NCI-H187 (cell line): ENCODE data around the gene DENND5B.
"Not testable (repeated sequence)": the region's sequence is repeated elsewhere in the genome, so short reads cannot be mapped to it uniquely, and the experiment has no call there.

Experiments
- DNase-seq, 2 experiments: peaks; one replicate each; lab custom pipeline; 2025; lab: John Stamatoyannopoulos, UW

The DENND5B gene

GRCh38 chr12:31591380-31591901 lies 505 bp upstream of the DENND5B start:
- peak in 1 of 2 experiments; percentile 27 for DNase-seq

- peak in 1 of 2 experiments; percentile 24 for DNase-seq
Measured at GRCh38 chr12:31589904-31590641, 863 bp downstream of the DENND5B start.

- DNase-seq, result peak in 1 of 2 experiments; percentile 1
Measured at GRCh38 chr12:31589598-31589903, 1.4 kb downstream of the DENND5B start.

GRCh38 chr12:31588976-31589375 lies 2.0 kb downstream of the DENND5B start:
- DNase-seq, result no peak

- DNase-seq, result no peak
Measured at GRCh38 chr12:31586728-31587127, 4.2 kb downstream of the DENND5B start.

- no peak for DNase-seq
Measured at GRCh38 chr12:31585895-31586294, 5.0 kb downstream of the DENND5B start.

GRCh38 chr12:31585271-31585670 lies 5.7 kb downstream of the DENND5B start:
- DNase-seq, result no peak

- no peak for DNase-seq
Measured at GRCh38 chr12:31584782-31585181, 6.2 kb downstream of the DENND5B start.

GRCh38 chr12:31583878-31584277 lies 7.1 kb downstream of the DENND5B start:
- no peak for DNase-seq

- no peak for DNase-seq
Measured at GRCh38 chr12:31582155-31582554, 8.8 kb downstream of the DENND5B start.

- DNase-seq, result no peak
Measured at GRCh38 chr12:31578632-31579031, 12.3 kb downstream of the DENND5B start.

GRCh38 chr12:31574803-31575575 lies 15.9 kb downstream of the DENND5B start:
- no peak for DNase-seq

GRCh38 chr12:31574367-31574766 lies 16.6 kb downstream of the DENND5B start:
- DNase-seq, result not testable (repeated sequence)

- DNase-seq, result no peak
Measured at GRCh38 chr12:31572900-31573600, 17.9 kb downstream of the DENND5B start.

GRCh38 chr12:31570880-31571279 lies 20.1 kb downstream of the DENND5B start:
- no peak for DNase-seq

- not testable (repeated sequence) for DNase-seq
Measured at GRCh38 chr12:31569517-31569916, 21.4 kb downstream of the DENND5B start.

- DNase-seq, result no peak
Measured at GRCh38 chr12:31568498-31568897, 22.4 kb downstream of the DENND5B start.

GRCh38 chr12:31567029-31567428 lies 23.9 kb downstream of the DENND5B start:
- DNase-seq, result no peak

- DNase-seq, result no peak
Measured at GRCh38 chr12:31566547-31566946, 24.4 kb downstream of the DENND5B start.

GRCh38 chr12:31562594-31563328 lies 28.2 kb downstream of the DENND5B start:
- no peak for DNase-seq

- no peak for DNase-seq
Measured at GRCh38 chr12:31560516-31560915, 30.4 kb downstream of the DENND5B start.

- no peak for DNase-seq
Measured at GRCh38 chr12:31558521-31558920, 32.4 kb downstream of the DENND5B start.
